Measurements from ENCODE around the gene LRRC46. TPM values are rescaled to one million over a fixed set of nuclear protein-coding genes. Genes with fewer than 3 reads are reported as not detected.

Gene LRRC46
- total and polyA plus RNA-seq, 3 donors from 2014 or later = 18.4 to 147 (median 28.3) TPM

GRCh38 chr17:47847341-47848197 is 16.1 kb downstream of the LRRC46 start:
- no peak overlapping the region for H3K27ac ChIP-seq
- no peaks in the 10 kb centered on the region for H3K36me3 ChIP-seq (ENCODE audit: low read depth, missing control alignments)
- 20 to 40% methylated on average over 6 to 71 of the region's 71 CpGs for WGBS, 2 donors
- peaks cover 13% of the 10 kb centered on the region for H3K4me1 ChIP-seq
- H3K27me3 ChIP-seq = no peaks in the 10 kb centered on the region
- peak in 1 of 3 experiments; percentile 10 for TF ChIP-seq CTCF (IDR thresholded peaks at IDR 0.05)
- no peak for TF ChIP-seq POLR2A (IDR thresholded peaks at IDR 0.05)
- intact Hi-C loops (cut with DNase I; ENCODE audit: low total_unique reads) = no loop called here
- peak; percentile 50 for DNase-seq
- H3K9me3 ChIP-seq = no peaks in the 10 kb centered on the region
- H3K4me3 ChIP-seq = peak overlapping the region; percentile 29 to 32

- H3K4me3 ChIP-seq = peak overlapping the region; percentile 29 to 32
- DNase-seq = no peak
- H3K9me3 ChIP-seq = no peaks in the 10 kb centered on the region
- intact Hi-C loops (cut with DNase I; ENCODE audit: low total_unique reads) = no loop called here
- peaks cover 13% of the 10 kb centered on the region for H3K4me1 ChIP-seq
- H3K36me3 ChIP-seq (ENCODE audit: low read depth, missing control alignments) = no peaks in the 10 kb centered on the region
- H3K27me3 ChIP-seq = no peaks in the 10 kb centered on the region
- 43 to 65% methylated on average over 20 to 23 of the region's 23 CpGs for WGBS, 2 donors
- H3K27ac ChIP-seq = no peak overlapping the region
- TF ChIP-seq CTCF (IDR thresholded peaks at IDR 0.05) (no peak), POLR2A (IDR thresholded peaks at IDR 0.05) (no peak)
These were observed 16.7 kb downstream of the LRRC46 start for GRCh38 chr17:47848198-47848513.

- Histone ChIP-seq H3K4me3 (peak overlapping the region in 1 of 2 donors; percentile 46), H3K27ac (no peak overlapping the region), H3K9me3 (no peaks in the 10 kb centered on the region), H3K4me1 (peaks cover 13% of the 10 kb centered on the region), H3K36me3 (ENCODE audit: low read depth, missing control alignments) (no peaks in the 10 kb centered on the region), H3K27me3 (no peaks in the 10 kb centered on the region)
- WGBS, 2 donors = 25 to 48% methylated on average over 4 to 9 of the region's 9 CpGs
- intact Hi-C loops (cut with DNase I; ENCODE audit: low total_unique reads) = no loop called here
- no peak for DNase-seq
- no peak for TF ChIP-seq POLR2A (IDR thresholded peaks at IDR 0.05)
- TF ChIP-seq CTCF (IDR thresholded peaks at IDR 0.05) = no peak
These were observed 18.9 kb downstream of the LRRC46 start for GRCh38 chr17:47850373-47850691.

GRCh38 chr17:47850692-47851573 is 19.5 kb downstream of the LRRC46 start, which contains the start of gene SP6:
TSS of gene SP6 (minus strand) at chr17:47851163. CDS start at chr17:47848429, 2,734 bp downstream.
- no peak within 1 kb of the TSS for H3K27ac ChIP-seq
- no peak for TF ChIP-seq CTCF (IDR thresholded peaks at IDR 0.05)
- TF ChIP-seq POLR2A (IDR thresholded peaks at IDR 0.05) = no peak
- WGBS, 2 donors = 8 to 13% methylated on average over 25 to 71 of the region's 71 CpGs
- no peaks in the 10 kb centered on the region for H3K36me3 ChIP-seq (ENCODE audit: low read depth, missing control alignments)
- no peaks in the 10 kb centered on the region for H3K9me3 ChIP-seq
- intact Hi-C loops (cut with DNase I; ENCODE audit: low total_unique reads) = no loop called here
- H3K4me1 ChIP-seq = peaks cover 13% of the 10 kb centered on the region
- peak within 1 kb of the TSS; percentile 6 to 46 for H3K4me3 ChIP-seq
- no peaks in the 10 kb centered on the region for H3K27me3 ChIP-seq
- peak; percentile 66 for DNase-seq
